HG03095 (cell line): ENCODE results near the gene ALDH7A1.
"Not testable (repeated sequence)": the region's sequence is repeated elsewhere in the genome, so short reads cannot be mapped to it uniquely, and the experiment has no call there.

Experiments used
- ATAC-seq: cut with Tn5 transposase; IDR thresholded peaks from one replicate; pipeline ENCODE4 v1.9.1; 2021; ENCODE audit warnings: moderate library complexity; ENCODE audit not compliant: unreplicated experiment

ALDH7A1 gene

DNA sequence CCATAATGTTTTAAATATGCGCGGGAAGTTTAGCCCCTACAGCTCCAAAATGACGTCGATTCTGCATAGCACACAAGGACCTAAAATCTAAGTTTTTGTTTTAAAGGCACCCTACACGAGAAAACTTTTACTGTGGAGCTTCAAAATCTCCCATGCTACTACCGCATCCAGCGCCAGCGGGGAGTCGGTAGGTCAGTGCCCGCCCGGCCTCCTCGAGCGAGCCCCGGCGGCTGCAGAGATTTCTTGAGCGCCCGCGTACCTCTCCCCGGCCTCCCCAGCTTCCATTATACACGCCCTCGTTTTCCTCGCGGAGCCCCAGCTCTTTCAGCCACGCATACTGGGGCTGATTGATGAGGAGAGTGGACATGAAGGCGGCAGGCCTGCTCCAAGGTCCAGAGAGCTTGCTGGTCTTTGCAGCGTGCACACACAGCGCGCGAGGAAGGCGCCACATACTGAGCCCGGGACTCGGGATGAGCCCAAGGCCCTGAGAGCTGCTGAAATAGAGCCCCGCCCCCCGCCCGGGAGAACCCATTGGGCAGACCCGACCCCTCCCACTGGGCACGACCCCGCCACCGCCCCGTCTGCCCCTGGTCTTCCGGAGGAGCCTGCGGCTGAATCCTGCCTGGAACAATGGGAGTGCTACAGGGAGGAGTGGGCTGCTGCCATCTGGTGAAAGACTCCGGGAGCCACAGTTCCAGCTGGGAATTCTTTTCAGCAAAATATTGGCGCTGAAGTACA, at the start of gene ALDH7A1:
Gene ALDH7A1 (minus strand): TSS at position 472 of the 738 bp plus-strand sequence. CDS start 21 bp downstream, at position 451.
- peak; percentile 81 for ATAC-seq

DNA sequence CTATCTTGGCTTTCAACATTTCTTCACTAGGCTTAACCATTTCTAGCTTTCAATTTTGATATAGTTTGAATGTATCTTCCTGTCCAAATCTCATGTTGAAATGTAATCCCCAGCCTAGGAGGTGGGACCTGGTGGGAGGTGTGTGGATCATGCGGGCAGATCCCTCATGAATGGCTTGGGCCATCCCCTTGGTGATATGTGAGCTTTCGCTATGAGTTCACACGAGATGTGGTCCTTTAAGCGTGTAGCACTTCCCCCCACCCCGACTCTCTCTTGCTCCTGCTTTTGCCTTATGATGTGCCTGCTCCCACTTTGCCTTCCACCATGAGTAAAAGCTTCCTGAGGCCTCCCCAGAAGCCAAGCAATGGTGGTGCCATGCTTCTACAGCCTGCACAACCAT, 46.4 kb upstream of the ALDH7A1 start:
- no peak for ATAC-seq

- ATAC-seq: no peak
Observed at GRCh38 chr5:126640866-126641265, 45.8 kb upstream of the ALDH7A1 start.

GRCh38 chr5:126636956-126637355, 41.9 kb upstream of the ALDH7A1 start:
- ATAC-seq: no peak

GRCh38 chr5:126635585-126635984, 40.6 kb upstream of the ALDH7A1 start:
- ATAC-seq: no peak

DNA sequence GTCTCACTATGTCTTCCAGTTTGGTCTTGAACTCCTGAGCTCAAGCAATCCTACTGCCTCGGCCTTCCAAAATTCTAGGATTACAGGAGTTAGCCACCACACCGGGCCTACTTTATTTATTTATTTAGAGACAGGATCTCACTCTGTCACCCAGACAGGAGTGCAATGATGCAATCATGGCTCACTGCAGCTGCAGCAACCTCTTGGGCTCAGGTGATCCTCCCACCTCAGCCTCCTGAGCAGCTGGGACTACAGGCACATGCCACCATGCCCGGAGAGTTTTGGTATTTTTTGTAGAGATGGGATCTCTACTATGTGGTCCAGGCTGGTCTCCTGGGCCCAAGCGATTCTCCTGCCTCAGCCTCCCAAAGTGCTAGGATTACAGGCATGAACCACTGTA, 38.5 kb upstream of the ALDH7A1 start:
- ATAC-seq: no peak

DNA sequence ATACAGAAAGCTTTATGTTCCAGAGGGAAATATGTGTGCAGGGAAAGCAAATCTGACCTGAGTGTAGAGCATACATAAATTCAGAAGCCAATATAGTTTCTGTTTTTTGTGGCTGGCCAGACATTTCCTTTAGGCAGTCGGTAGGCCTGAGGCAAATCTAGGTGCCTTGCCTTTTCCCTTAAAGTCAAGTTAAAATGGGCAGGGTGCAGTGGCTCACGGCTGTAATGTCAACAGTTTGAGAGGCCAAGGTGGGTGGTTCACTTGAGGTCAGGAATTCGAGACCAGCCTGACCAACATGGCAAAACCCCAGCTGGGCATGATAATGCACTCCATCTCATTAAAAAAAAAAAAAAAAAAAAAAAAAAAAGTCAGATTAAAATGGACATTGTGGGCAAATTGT, 36.9 kb upstream of the ALDH7A1 start:
- ATAC-seq: no peak

DNA sequence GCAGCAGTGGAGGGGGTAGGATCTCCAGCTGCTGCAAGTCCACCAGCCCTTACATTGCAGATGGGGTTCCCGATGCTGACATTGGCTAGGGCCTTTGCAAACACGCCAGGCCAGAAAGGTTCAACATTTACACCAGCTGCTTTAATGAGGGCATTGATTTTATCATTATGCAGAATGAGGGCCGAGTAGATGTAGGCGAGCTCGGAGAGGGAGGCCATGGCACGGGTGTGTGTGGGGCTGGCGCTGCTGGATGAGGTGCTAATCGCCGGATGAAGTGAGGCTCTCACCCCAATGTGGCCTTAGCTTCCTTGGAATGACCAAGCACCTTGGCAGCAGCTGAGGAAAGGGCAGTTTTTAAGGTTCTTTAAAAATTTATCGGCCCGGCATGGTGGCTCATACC, 33.1 kb upstream of the ALDH7A1 start:
- no peak for ATAC-seq

DNA sequence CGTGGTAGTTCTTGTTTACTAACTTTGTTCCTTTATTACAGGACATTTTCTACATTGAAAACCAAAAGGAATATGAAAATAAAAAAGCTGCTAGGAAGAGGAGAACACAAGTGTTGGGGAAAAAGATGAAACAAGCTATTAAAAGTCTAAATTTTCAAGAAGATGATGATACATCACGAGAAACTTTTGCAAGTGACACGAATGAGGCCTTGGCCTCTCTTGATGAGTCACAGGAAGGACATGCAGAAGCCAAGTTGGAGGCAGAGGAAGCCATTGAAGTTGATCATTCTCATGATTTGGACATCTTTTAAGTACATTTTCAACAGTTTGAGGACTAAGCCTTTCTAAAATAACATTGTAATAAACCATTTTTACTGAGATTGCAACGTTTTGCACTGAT, 29.5 kb upstream of the ALDH7A1 start:
- ATAC-seq: no peak

- ATAC-seq: no peak
Observed at GRCh38 chr5:126619781-126620180, 24.8 kb upstream of the ALDH7A1 start.

DNA sequence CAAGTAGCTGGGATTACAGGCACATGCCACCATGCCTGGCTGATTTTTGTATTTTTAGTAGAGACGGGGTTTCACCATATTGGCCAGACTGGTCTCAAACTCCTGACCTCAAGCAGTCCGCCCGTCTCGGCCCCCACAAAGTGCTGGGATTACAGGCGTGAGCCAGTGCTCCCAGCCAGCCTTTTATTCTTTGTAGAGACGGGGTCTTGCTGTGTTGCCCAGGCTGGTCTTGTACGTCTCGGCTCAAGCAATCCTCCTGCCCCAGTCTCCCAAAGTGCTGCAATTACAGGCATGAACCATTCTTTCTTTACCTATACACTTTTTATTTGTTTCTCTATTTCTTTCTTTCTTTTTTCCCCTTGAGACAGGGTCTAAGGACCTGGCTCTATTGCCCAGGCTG, 22.6 kb upstream of the ALDH7A1 start:
- ATAC-seq: not testable (repeated sequence)

DNA sequence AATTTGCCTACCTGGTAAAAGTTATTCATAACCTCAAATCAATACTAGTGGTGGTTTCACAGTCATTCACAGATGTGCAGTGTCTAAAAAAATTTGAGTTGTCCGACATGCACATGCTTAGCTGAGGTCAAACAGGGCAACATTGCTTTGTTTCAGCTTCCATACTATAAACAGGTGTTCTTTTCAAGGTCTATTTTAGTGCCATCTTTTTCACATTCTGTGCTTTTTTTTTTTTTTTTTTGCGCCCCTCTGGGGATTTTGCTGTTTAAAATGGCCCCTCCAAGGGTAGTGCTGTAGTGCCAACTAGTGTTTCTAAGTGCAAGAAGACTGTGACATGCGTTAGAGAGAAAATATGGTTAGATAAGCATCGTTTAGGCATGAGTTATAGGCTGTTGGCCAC, 20.3 kb upstream of the ALDH7A1 start:
- peak; percentile 96 for ATAC-seq

- ATAC-seq: no peak
Observed at GRCh38 chr5:126613941-126614592, 19.0 kb upstream of the ALDH7A1 start.

DNA sequence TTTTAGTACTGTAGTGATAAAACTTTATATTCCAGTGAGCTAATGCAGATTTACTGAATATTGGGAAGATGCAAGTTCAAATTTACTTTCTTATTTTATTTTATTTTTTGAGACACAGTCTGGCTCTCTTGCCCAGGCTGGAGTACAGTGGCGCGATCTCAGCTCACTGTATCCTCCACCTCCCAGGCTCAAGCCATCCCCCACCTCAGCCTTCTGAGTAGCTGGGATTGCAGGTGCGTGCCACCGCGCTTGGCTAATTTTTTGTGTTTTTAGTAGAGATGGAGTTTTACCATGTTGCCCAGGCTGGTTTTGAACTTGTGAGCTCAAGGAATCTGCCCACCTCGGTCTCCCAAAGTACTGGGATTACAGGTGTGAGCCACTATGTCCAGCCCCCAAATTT, 15.6 kb upstream of the ALDH7A1 start:
- no peak for ATAC-seq

GRCh38 chr5:126610160-126610559, 15.1 kb upstream of the ALDH7A1 start:
- ATAC-seq: no peak

DNA sequence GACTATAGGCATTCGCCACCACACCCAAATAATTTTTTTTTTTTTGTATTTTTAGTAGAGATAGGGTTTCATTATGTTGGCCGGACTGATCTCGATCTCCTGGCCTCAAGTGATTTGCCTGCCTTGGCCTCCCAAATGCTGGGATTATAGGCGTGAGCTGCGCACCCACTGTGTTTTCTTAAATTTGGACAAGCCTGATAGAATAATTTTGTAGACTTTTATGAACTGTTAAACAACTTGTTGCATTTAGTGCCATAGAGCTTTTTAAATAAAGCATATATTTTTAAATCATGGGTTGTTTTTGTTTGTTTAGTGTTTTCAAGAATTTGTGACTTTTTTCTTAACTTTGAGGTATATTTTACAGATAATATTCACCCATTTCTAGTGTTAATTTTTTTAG, 10.5 kb upstream of the ALDH7A1 start:
- no peak for ATAC-seq

- no peak for ATAC-seq
Observed at GRCh38 chr5:126603402-126603991, 8.5 kb upstream of the ALDH7A1 start.

DNA sequence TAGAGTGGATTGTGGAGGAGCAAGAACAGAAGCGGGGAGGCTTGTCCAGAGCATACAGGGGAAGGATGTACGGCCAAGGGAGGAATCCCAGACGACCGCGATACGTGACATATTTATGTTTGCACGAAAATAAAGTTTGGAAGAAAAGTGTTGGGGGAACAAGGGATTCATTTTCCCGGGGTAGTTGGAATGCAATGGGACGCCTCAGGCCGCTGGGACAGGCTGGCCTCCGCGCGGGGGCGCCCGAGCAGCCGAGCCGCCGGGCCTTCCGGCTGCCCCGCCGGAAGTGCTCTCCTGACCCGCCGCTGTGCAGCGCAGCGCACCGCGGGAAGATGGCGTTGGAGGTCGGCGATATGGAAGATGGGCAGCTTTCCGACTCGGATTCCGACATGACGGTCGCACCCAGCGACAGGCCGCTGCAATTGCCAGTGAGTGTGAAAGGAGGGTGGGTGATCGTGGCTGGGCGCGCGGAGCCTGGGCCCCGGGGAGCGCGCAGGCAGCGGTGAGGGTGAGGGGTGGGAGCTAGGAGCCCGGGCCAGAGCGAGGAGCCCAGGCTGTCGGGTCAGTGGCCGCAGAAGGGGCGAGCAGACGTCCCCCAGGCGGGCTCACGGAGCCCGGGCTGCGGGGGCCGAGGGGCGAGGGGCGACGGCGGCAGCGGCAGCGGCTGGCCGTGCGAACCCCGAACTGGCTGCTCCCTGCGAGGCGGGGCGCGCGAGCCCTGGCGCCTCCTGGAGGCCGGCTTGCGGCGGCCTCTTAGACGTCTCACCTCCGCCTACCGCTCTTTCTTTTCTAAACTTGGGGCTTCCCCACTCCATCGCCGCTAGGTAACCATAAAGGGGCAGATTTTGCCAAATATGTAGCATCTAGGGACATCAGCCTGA, 5.9 kb upstream of the ALDH7A1 start, which contains the start of gene PHAX:
Gene PHAX (plus strand): TSS at position 317 of the 881 bp plus-strand sequence. CDS start 16 bp downstream, at position 333.
- peak; percentile 94 for ATAC-seq

GRCh38 chr5:126599971-126600630, 5.1 kb upstream of the ALDH7A1 start:
- not testable (repeated sequence) for ATAC-seq

DNA sequence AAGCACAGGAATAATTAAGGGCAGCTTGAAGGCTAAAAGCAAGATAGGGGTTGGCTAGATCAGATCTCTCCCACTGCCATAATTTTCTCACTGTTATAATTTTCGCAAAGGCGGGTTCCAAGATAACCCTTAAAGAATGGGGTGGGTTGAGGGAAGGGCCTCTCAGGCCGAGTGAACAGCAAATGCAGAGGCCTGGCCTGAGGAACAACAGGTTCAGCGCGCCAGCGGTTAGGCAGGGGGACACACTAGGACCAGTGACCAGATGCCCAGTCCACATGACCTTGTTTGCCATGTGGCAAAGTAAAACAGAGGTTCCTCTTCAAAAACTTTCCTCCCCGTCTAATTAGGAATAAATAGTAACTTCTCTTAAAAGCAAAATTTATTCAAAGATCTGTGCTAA, 4.5 kb upstream of the ALDH7A1 start:
- no peak for ATAC-seq

GRCh38 chr5:126597156-126597555, 2.1 kb upstream of the ALDH7A1 start:
- ATAC-seq: no peak
